Stimulated activated naive CD8-positive, alpha-beta T cell treated with anti-CD3 and anti-CD28 coated beads, Interleukin-15, Interleukin-2, amounts not matched to agents 100 ng/mL and 50 ng/mL, for 24 hours (primary cell): ENCODE data around the gene JOSD2.

Experiments
- H3K27ac Mint-ChIP-seq: one replicate; pipeline ENCODE4 v1.8.0; 2021; ENCODE audit warnings: mild to moderate bottlenecking, mixed read lengths
- H3K27me3 Mint-ChIP-seq: one replicate; pipeline ENCODE4 v1.8.0; 2021; ENCODE audit warnings: mixed read lengths
- H3K36me3 Mint-ChIP-seq: one replicate; pipeline ENCODE4 v1.8.0; 2021; ENCODE audit warnings: low read depth, mixed read lengths
- H3K4me1 Mint-ChIP-seq: one replicate; pipeline ENCODE4 v1.8.0; 2021; ENCODE audit warnings: low read depth, mixed read lengths
- H3K4me3 Mint-ChIP-seq: one replicate; pipeline ENCODE4 v1.8.0; 2021; ENCODE audit warnings: mild to moderate bottlenecking, mixed read lengths
- H3K9me3 Mint-ChIP-seq: one replicate; pipeline ENCODE4 v1.8.0; 2021; ENCODE audit warnings: mixed read lengths

Gene JOSD2

GRCh38 chr19:50512112-50512998 lies 1.4 kb upstream of the JOSD2 start:
- no peaks in the 10 kb centered on the region for H3K9me3 Mint-ChIP-seq
- H3K36me3 Mint-ChIP-seq = no peaks in the 10 kb centered on the region
- peaks cover 4% of the 10 kb centered on the region for H3K27me3 Mint-ChIP-seq
- H3K4me1 Mint-ChIP-seq = peaks cover 20% of the 10 kb centered on the region
- peak overlapping the region; percentile 93 for H3K4me3 Mint-ChIP-seq
- H3K27ac Mint-ChIP-seq = peak overlapping the region; percentile 93

GRCh38 chr19:50510700-50511068 lies 307 bp downstream of the JOSD2 start:
- H3K27me3 Mint-ChIP-seq = peaks cover 2% of the 10 kb centered on the region
- H3K4me3 Mint-ChIP-seq = peak overlapping the region; percentile 93
- H3K27ac Mint-ChIP-seq = peak overlapping the region; percentile 93
- no peaks in the 10 kb centered on the region for H3K36me3 Mint-ChIP-seq
- H3K9me3 Mint-ChIP-seq = no peaks in the 10 kb centered on the region
- peaks cover 20% of the 10 kb centered on the region for H3K4me1 Mint-ChIP-seq

GRCh38 chr19:50510121-50510670 lies 795 bp downstream of the JOSD2 start:
- Mint-ChIP-seq H3K4me1 (peaks cover 20% of the 10 kb centered on the region), H3K9me3 (no peaks in the 10 kb centered on the region), H3K36me3 (no peaks in the 10 kb centered on the region), H3K27ac (peak overlapping the region; percentile 93), H3K27me3 (no peaks in the 10 kb centered on the region), H3K4me3 (peak overlapping the region; percentile 93)

GRCh38 chr19:50509366-50509765 lies 1.6 kb downstream of the JOSD2 start:
- Mint-ChIP-seq H3K36me3 (no peaks in the 10 kb centered on the region), H3K4me1 (peaks cover 20% of the 10 kb centered on the region), H3K27me3 (no peaks in the 10 kb centered on the region), H3K4me3 (peak overlapping the region; percentile 93), H3K27ac (no peak overlapping the region), H3K9me3 (no peaks in the 10 kb centered on the region)

- H3K27ac Mint-ChIP-seq = no peak overlapping the region
Measured at GRCh38 chr19:50508843-50509190, 2.2 kb downstream of the JOSD2 start.

GRCh38 chr19:50507376-50507775 lies 3.6 kb downstream of the JOSD2 start:
- H3K27me3 Mint-ChIP-seq = no peaks in the 10 kb centered on the region
- peaks cover 20% of the 10 kb centered on the region for H3K4me1 Mint-ChIP-seq
- no peak overlapping the region for H3K4me3 Mint-ChIP-seq
- H3K9me3 Mint-ChIP-seq = no peaks in the 10 kb centered on the region
- H3K27ac Mint-ChIP-seq = no peak overlapping the region
- no peaks in the 10 kb centered on the region for H3K36me3 Mint-ChIP-seq

More at GRCh38 chr19:50508843-50509190, 2.2 kb downstream of the JOSD2 start:
- H3K27me3 Mint-ChIP-seq = no peaks in the 10 kb centered on the region
- H3K9me3 Mint-ChIP-seq = no peaks in the 10 kb centered on the region
- peaks cover 20% of the 10 kb centered on the region for H3K4me1 Mint-ChIP-seq
- H3K36me3 Mint-ChIP-seq = no peaks in the 10 kb centered on the region
- H3K4me3 Mint-ChIP-seq = no peak overlapping the region

GRCh38 chr19:50506700-50507099 lies 4.3 kb downstream of the JOSD2 start:
- no peaks in the 10 kb centered on the region for H3K9me3 Mint-ChIP-seq
- no peaks in the 10 kb centered on the region for H3K27me3 Mint-ChIP-seq
- no peak overlapping the region for H3K4me3 Mint-ChIP-seq
- no peaks in the 10 kb centered on the region for H3K36me3 Mint-ChIP-seq
- peaks cover 17% of the 10 kb centered on the region for H3K4me1 Mint-ChIP-seq
- H3K27ac Mint-ChIP-seq = no peak overlapping the region

- Mint-ChIP-seq H3K27ac (no peak overlapping the region), H3K4me1 (peaks cover 12% of the 10 kb centered on the region), H3K36me3 (no peaks in the 10 kb centered on the region), H3K9me3 (no peaks in the 10 kb centered on the region), H3K4me3 (no peak overlapping the region), H3K27me3 (no peaks in the 10 kb centered on the region)
Measured at GRCh38 chr19:50505856-50506611, 5.0 kb downstream of the JOSD2 start.

- Mint-ChIP-seq H3K4me1 (no peaks in the 10 kb centered on the region), H3K36me3 (no peaks in the 10 kb centered on the region), H3K4me3 (no peak overlapping the region), H3K9me3 (no peaks in the 10 kb centered on the region), H3K27me3 (no peaks in the 10 kb centered on the region), H3K27ac (no peak overlapping the region)
Measured at GRCh38 chr19:50501568-50502475, 9.2 kb downstream of the JOSD2 start.

GRCh38 chr19:50501186-50501567 lies 9.8 kb downstream of the JOSD2 start:
- Mint-ChIP-seq H3K4me1 (no peaks in the 10 kb centered on the region), H3K36me3 (no peaks in the 10 kb centered on the region), H3K4me3 (no peak overlapping the region), H3K9me3 (no peaks in the 10 kb centered on the region), H3K27ac (peak overlapping the region; percentile 52), H3K27me3 (no peaks in the 10 kb centered on the region)

GRCh38 chr19:50500753-50501151 lies 10.2 kb downstream of the JOSD2 start:
- Mint-ChIP-seq H3K4me3 (no peak overlapping the region), H3K27me3 (no peaks in the 10 kb centered on the region), H3K27ac (peak overlapping the region; percentile 52), H3K4me1 (no peaks in the 10 kb centered on the region), H3K36me3 (no peaks in the 10 kb centered on the region), H3K9me3 (no peaks in the 10 kb centered on the region)

- Mint-ChIP-seq H3K36me3 (no peaks in the 10 kb centered on the region), H3K27ac (no peak overlapping the region), H3K4me3 (no peak overlapping the region), H3K27me3 (no peaks in the 10 kb centered on the region), H3K9me3 (no peaks in the 10 kb centered on the region), H3K4me1 (no peaks in the 10 kb centered on the region)
Measured at GRCh38 chr19:50500060-50500752, 10.8 kb downstream of the JOSD2 start.

GRCh38 chr19:50498219-50499056 lies 12.6 kb downstream of the JOSD2 start:
- no peaks in the 10 kb centered on the region for H3K9me3 Mint-ChIP-seq
- H3K4me3 Mint-ChIP-seq = no peak overlapping the region
- no peaks in the 10 kb centered on the region for H3K4me1 Mint-ChIP-seq
- H3K36me3 Mint-ChIP-seq = no peaks in the 10 kb centered on the region
- no peak overlapping the region for H3K27ac Mint-ChIP-seq
- H3K27me3 Mint-ChIP-seq = no peaks in the 10 kb centered on the region
